SK-N-SH treated with all-trans-retinoic acid at 6 μM for 48 hours (cell line): ENCODE measurements around the gene DGKZ.

Source experiments
- ARNTL ChIP-seq: fragments of 450-650 bp; formaldehyde crosslinking; IDR thresholded peaks from 2 replicates; pipeline ENCODE4 v1.5.0; 2020; ENCODE audit warnings: low read depth, mild to moderate bottlenecking, moderate library complexity, borderline replicate concordance
- OSR1 ChIP-seq: fragments of 250-450 bp; sonication (Bioruptor Pico); IDR thresholded peaks from 2 replicates; pipeline ENCODE4 v1.8.0; 2022; ENCODE audit warnings: moderate library complexity, mild to moderate bottlenecking, inconsistent platforms
- ZC3H10 ChIP-seq: fragments of 250-450 bp; sonication (Bioruptor Pico); IDR thresholded peaks from 2 replicates; pipeline ENCODE4 v1.5.1; 2021; ENCODE audit warnings: mild to moderate bottlenecking, moderate library complexity
- ZNF565 ChIP-seq: fragments of 450-650 bp; formaldehyde crosslinking; conservative IDR thresholded peaks from 2 replicates; pipeline ENCODE4 v1.5.0; 2020; ENCODE audit warnings: low read depth, mild to moderate bottlenecking, moderate library complexity
- TF ChIP-seq, protein P1 (sequence below): fragments of 250-450 bp; sonication (Bioruptor Pico); IDR thresholded peaks from 2 replicates; pipeline ENCODE4 v1.8.0; 2020; ENCODE audit warnings: mild to moderate bottlenecking, moderate library complexity, borderline replicate concordance

DNA sequence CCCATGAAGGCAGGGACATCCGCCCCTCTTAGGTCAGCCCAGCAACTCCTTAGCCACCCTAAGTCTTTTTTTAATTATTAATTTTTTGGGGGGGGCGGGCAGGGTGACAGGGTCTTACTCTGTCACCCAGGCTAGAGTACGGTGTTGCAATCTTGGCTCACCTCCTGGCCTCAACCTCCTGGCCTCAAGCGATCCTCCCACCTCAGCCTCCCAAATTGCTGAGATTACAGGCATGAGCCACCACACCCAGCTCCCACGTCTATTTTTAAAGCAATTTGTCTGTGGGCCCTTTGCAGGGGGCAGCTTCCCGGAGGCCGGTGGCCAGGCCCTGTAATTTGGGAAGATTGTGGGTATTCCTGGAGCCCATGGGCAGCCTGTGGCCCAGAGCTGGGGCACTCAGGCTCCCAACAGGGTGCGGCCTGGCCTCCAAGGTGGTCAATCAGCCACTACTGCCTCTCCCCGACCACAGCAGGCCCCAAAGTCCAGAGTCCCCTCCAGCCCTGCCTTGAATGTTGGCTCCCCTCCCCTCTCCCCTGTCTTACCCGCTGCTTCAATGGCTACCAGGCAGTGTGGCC lies 42.6 kb upstream of the DGKZ start:
- TF ChIP-seq ZC3H10 (CRISPR knock-in tag) (no peak), ARNTL (no peak), ZNF565 (CRISPR knock-in tag) (no peak), OSR1 (CRISPR knock-in tag) (no peak)
- TF ChIP-seq, protein P1, sequence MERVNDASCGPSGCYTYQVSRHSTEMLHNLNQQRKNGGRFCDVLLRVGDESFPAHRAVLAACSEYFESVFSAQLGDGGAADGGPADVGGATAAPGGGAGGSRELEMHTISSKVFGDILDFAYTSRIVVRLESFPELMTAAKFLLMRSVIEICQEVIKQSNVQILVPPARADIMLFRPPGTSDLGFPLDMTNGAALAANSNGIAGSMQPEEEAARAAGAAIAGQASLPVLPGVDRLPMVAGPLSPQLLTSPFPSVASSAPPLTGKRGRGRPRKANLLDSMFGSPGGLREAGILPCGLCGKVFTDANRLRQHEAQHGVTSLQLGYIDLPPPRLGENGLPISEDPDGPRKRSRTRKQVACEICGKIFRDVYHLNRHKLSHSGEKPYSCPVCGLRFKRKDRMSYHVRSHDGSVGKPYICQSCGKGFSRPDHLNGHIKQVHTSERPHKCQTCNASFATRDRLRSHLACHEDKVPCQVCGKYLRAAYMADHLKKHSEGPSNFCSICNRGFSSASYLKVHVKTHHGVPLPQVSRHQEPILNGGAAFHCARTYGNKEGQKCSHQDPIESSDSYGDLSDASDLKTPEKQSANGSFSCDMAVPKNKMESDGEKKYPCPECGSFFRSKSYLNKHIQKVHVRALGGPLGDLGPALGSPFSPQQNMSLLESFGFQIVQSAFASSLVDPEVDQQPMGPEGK (CRISPR knock-in tag), result no peak
